IMR-90 (cell line): ENCODE measurements around the gene CENPF.

ENCODE experiments used
- CEBPB ChIP-seq: IDR thresholded peaks from 2 replicates; pipeline ENCODE4 v1.6.1; 2012; ENCODE audit warnings: low read depth, low read length, improper control_type of control experiment
- CTCF ChIP-seq: conservative IDR thresholded peaks from 2 replicates; pipeline ENCODE4 v1.5.1; 2012; ENCODE audit warnings: mild to moderate bottlenecking, low read depth, low read length, improper control_type of control experiment

- no peak for TF ChIP-seq CTCF
- TF ChIP-seq CEBPB = no peak
Observed at GRCh38 chr1:214587165-214587564, 15.8 kb upstream of the CENPF start.
